Prostate gland (tissue), 2 donors: ENCODE results near the gene ALB.

Source experiments
- POLR2A ChIP-seq: fragments of 450-650 bp; IDR thresholded peaks from one replicate; pipeline ENCODE4 v1.6.1; 2016; ENCODE audit warnings: antibody characterized with exemption, mild to moderate bottlenecking
- POLR2AphosphoS5 ChIP-seq: sonication (generic); formaldehyde crosslinking; IDR thresholded peaks from one replicate; pipeline ENCODE4 v1.6.1; 2017; ENCODE audit warnings: antibody characterized with exemption
- TF ChIP-seq, protein P1 (sequence below), 4 experiments: fragments of 200-600 bp in 2 of 4; fragments of 450-650 bp in 2 of 4; sonication (generic) in 2 of 4; IDR thresholded peaks; 1 replicate in 3 of 4; 2 replicates in 1 of 4; pipeline ENCODE4 v1.5.1; 2016 to 2019; ENCODE audit warnings: antibody characterized with exemption in 4 of 4, mild to moderate bottlenecking in 2 of 4, moderate library complexity in 2 of 4

DNA sequence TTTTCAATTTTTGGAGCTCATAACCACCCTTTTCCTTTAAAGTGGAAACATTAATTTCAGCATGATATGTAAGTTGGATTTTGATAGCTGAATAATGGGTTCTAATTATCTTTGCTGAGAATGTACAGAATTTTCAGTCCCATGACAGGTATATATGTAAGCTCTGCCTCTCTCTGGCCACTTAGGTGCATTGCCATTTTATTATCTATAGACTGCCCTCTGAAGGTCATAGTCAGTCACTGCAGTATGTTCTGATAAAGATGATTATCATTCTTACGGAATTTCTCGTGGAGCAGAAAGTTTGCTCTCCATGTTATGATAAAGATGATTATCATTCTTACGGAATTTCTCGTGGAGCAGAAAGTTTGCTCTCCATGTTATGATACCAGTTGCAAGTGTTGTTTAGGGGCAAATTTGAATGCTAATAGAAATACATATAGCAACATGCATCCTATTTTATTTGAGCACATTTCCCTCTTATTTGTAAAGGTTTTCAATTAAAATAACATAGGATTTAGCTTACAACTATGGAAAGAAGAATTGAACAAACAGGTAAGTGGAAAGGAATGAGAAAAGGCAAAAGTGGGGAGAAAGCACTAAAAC lies 42.4 kb downstream of the ALB start:
- TF ChIP-seq POLR2A (no peak), POLR2AphosphoS5 (no peak)
- TF ChIP-seq, protein P1, sequence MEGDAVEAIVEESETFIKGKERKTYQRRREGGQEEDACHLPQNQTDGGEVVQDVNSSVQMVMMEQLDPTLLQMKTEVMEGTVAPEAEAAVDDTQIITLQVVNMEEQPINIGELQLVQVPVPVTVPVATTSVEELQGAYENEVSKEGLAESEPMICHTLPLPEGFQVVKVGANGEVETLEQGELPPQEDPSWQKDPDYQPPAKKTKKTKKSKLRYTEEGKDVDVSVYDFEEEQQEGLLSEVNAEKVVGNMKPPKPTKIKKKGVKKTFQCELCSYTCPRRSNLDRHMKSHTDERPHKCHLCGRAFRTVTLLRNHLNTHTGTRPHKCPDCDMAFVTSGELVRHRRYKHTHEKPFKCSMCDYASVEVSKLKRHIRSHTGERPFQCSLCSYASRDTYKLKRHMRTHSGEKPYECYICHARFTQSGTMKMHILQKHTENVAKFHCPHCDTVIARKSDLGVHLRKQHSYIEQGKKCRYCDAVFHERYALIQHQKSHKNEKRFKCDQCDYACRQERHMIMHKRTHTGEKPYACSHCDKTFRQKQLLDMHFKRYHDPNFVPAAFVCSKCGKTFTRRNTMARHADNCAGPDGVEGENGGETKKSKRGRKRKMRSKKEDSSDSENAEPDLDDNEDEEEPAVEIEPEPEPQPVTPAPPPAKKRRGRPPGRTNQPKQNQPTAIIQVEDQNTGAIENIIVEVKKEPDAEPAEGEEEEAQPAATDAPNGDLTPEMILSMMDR (IDR thresholded peaks at IDR 0.05), result peak; percentile 16 to 71 (median 58)
